Neural cell (in vitro differentiated cells): Measurements from ENCODE around the gene PRM2. TPM values are rescaled to one million over a fixed set of nuclear protein-coding genes. Genes with fewer than 3 reads are reported as not detected.

Source experiments
- H2AFZ ChIP-seq: fragments of 200-600, 300-800 bp; sonication (generic), shearing (Covaris generic); 2 replicates; pipeline ENCODE4 v1.6.0; 2014; ENCODE audit warnings: low read depth, mild to moderate bottlenecking, antibody characterized with exemption, low read length, moderate library complexity
- H3F3A ChIP-seq: fragments of 200-600 bp; shearing (Covaris generic); 2 replicates; pipeline ENCODE4 v1.6.1; 2016; ENCODE audit warnings: mild to moderate bottlenecking, moderate library complexity, mixed read lengths, antibody characterized with exemption, low read length; ENCODE audit not compliant: insufficient read depth, poor library complexity, severe bottlenecking
- H3K27ac ChIP-seq: fragments of 200-600, 300-800 bp; sonication (generic), shearing (Covaris generic); 2 replicates; pipeline ENCODE4 v1.5.1; 2014; ENCODE audit warnings: mild to moderate bottlenecking, low read length, moderate library complexity
- H3K27me3 ChIP-seq: fragments of 300-800, 200-600 bp; sonication (generic), shearing (Covaris generic); 2 replicates; pipeline ENCODE4 v1.6.0; 2014; ENCODE audit warnings: mild to moderate bottlenecking, low read depth, low read length, moderate library complexity; ENCODE audit not compliant: insufficient read depth
- H3K36me3 ChIP-seq: fragments of 300-800, 200-600 bp; sonication (generic), shearing (Covaris generic); 2 replicates; pipeline ENCODE4 v1.5.1; 2014; ENCODE audit warnings: mild to moderate bottlenecking, antibody characterized with exemption, low read length, moderate library complexity; ENCODE audit not compliant: insufficient read depth
- H3K4me2 ChIP-seq: fragments of 300-800, 200-600 bp; sonication (generic), shearing (Covaris generic); 2 replicates; pipeline ENCODE4 v1.6.0; 2014; ENCODE audit warnings: mild to moderate bottlenecking, low read length
- H3K4me3 ChIP-seq: fragments of 300-800, 200-600 bp; sonication (generic), shearing (Covaris generic); 2 replicates; pipeline ENCODE4 v1.5.1; 2014; ENCODE audit warnings: mild to moderate bottlenecking, low read length, moderate library complexity
- H3K79me2 ChIP-seq: fragments of 200-600 bp; shearing (Covaris generic); replicated peaks from 2 replicates; pipeline ENCODE4 v1.6.0; 2014; ENCODE audit warnings: mild to moderate bottlenecking, low read length, moderate library complexity; ENCODE audit not compliant: insufficient read depth
- H3K9ac ChIP-seq: fragments of 300-800, 200-600 bp; sonication (generic), shearing (Covaris generic); 2 replicates; pipeline ENCODE4 v1.6.1; 2016; ENCODE audit warnings: mild to moderate bottlenecking, low read length, mixed read lengths
- H3K9me2 ChIP-seq: fragments of 200-600 bp; shearing (Covaris generic); 2 replicates; pipeline ENCODE4 v1.6.1; 2016; ENCODE audit warnings: mild to moderate bottlenecking, low read length, mixed read lengths; ENCODE audit not compliant: insufficient read depth
- H3K9me3 ChIP-seq: fragments of 200-600, 300-800 bp; sonication (generic), shearing (Covaris generic); 2 replicates; pipeline ENCODE4 v1.6.1; 2016; ENCODE audit warnings: mild to moderate bottlenecking, mixed run types, low read length, moderate library complexity, mixed read lengths
- H4K20me1 ChIP-seq: fragments of 200-600 bp; shearing (Covaris generic); 2 replicates; pipeline ENCODE4 v1.6.1; 2016; ENCODE audit warnings: mild to moderate bottlenecking, mixed run types; ENCODE audit not compliant: insufficient read depth
- EP300 ChIP-seq: fragments of 450-650 bp; conservative IDR thresholded peaks from 2 replicates; pipeline ENCODE4 v1.6.1; 2014; ENCODE audit warnings: antibody characterized with exemption, mild to moderate bottlenecking, moderate library complexity; ENCODE audit not compliant: poor library complexity, severe bottlenecking
- EZH2 ChIP-seq: fragments of 200-600, 300-800 bp; shearing (Covaris generic), sonication (generic); IDR thresholded peaks from 2 replicates; pipeline ENCODE4 v1.6.1; 2014; ENCODE audit warnings: antibody characterized with exemption, low read length, borderline replicate concordance, mild to moderate bottlenecking; ENCODE audit not compliant: insufficient read depth, poor library complexity, severe bottlenecking
- MXI1 ChIP-seq: fragments of 450-650 bp; conservative IDR thresholded peaks from 2 replicates; pipeline ENCODE4 v1.6.1; 2014; ENCODE audit warnings: antibody characterized with exemption, mild to moderate bottlenecking; ENCODE audit not compliant: poor library complexity, severe bottlenecking
- POLR2AphosphoS5 ChIP-seq: IDR thresholded peaks from 2 replicates; pipeline ENCODE4 v1.6.1; 2012
- RAD21 ChIP-seq: fragments of 450-650 bp; conservative IDR thresholded peaks from 2 replicates; pipeline ENCODE4 v1.6.1; 2014; ENCODE audit warnings: antibody characterized with exemption, mild to moderate bottlenecking, moderate library complexity
- REST ChIP-seq: IDR thresholded peaks from 2 replicates; pipeline ENCODE4 v1.6.1; 2012; ENCODE audit warnings: borderline replicate concordance
- SMC3 ChIP-seq: fragments of 450-650 bp; conservative IDR thresholded peaks from 2 replicates; pipeline ENCODE4 v1.6.1; 2014; ENCODE audit warnings: antibody characterized with exemption, mild to moderate bottlenecking, moderate library complexity; ENCODE audit not compliant: poor library complexity
- TAF1 ChIP-seq: IDR thresholded peaks from 2 replicates; pipeline ENCODE4 v1.6.1; 2012; ENCODE audit warnings: low read depth
- polyA plus RNA-seq: library from polyadenylated mRNA; depleted of rRNA; stranded (reverse); fragments of >200 nt; gene quantifications from 2 replicates; pipeline ENCODE4 v1.2.3, GENCODE V29; 2014
- TF ChIP-seq, protein P1 (sequence below): fragments of 450-650 bp; IDR thresholded peaks from 2 replicates; pipeline ENCODE4 v1.5.1; 2014; ENCODE audit warnings: antibody characterized with exemption, mild to moderate bottlenecking, moderate library complexity; ENCODE audit not compliant: poor library complexity, severe bottlenecking

PRM2 gene
- polyA plus RNA-seq, 1 donor from 2014 or later, result not detected

GRCh38 chr16:11253009-11253994 lies 23.0 kb downstream of the PRM2 start:
- H3K27me3 ChIP-seq, result peaks cover 39% of the 10 kb centered on the region
- no peak overlapping the region for H2AFZ ChIP-seq
- no peaks in the 10 kb centered on the region for H3K9me3 ChIP-seq
- H3K79me2 ChIP-seq, result no peaks in the 10 kb centered on the region
- no peak overlapping the region for H3K4me2 ChIP-seq
- H3K4me3 ChIP-seq, result no peak overlapping the region
- no peaks in the 10 kb centered on the region for H3K36me3 ChIP-seq
- H3K27ac ChIP-seq, result no peak overlapping the region
- no peak overlapping the region for H3K9ac ChIP-seq
- TF ChIP-seq MXI1 (no peak), RAD21 (no peak), EZH2 (no peak), TAF1 (no peak), REST (no peak), POLR2AphosphoS5 (no peak), EP300 (no peak), SMC3 (no peak)
- TF ChIP-seq, protein P1, sequence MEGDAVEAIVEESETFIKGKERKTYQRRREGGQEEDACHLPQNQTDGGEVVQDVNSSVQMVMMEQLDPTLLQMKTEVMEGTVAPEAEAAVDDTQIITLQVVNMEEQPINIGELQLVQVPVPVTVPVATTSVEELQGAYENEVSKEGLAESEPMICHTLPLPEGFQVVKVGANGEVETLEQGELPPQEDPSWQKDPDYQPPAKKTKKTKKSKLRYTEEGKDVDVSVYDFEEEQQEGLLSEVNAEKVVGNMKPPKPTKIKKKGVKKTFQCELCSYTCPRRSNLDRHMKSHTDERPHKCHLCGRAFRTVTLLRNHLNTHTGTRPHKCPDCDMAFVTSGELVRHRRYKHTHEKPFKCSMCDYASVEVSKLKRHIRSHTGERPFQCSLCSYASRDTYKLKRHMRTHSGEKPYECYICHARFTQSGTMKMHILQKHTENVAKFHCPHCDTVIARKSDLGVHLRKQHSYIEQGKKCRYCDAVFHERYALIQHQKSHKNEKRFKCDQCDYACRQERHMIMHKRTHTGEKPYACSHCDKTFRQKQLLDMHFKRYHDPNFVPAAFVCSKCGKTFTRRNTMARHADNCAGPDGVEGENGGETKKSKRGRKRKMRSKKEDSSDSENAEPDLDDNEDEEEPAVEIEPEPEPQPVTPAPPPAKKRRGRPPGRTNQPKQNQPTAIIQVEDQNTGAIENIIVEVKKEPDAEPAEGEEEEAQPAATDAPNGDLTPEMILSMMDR, result no peak
- H3F3A ChIP-seq, result no peaks in the 10 kb centered on the region
- H4K20me1 ChIP-seq, result no peaks in the 10 kb centered on the region
- no peaks in the 10 kb centered on the region for H3K9me2 ChIP-seq

- Histone ChIP-seq H2AFZ (no peak overlapping the region), H3K9me2 (no peaks in the 10 kb centered on the region), H3K4me3 (no peak overlapping the region), H3K79me2 (no peaks in the 10 kb centered on the region), H3K27ac (no peak overlapping the region), H3K9ac (no peak overlapping the region), H3F3A (no peaks in the 10 kb centered on the region), H3K4me2 (no peak overlapping the region), H3K27me3 (peaks cover 37% of the 10 kb centered on the region), H4K20me1 (no peaks in the 10 kb centered on the region), H3K9me3 (no peaks in the 10 kb centered on the region), H3K36me3 (no peaks in the 10 kb centered on the region)
- TF ChIP-seq POLR2AphosphoS5, result no peak
- TF ChIP-seq TAF1, result no peak
- no peak for TF ChIP-seq EP300
- no peak for TF ChIP-seq RAD21
- no peak for TF ChIP-seq EZH2
- no peak for TF ChIP-seq REST
- no peak for TF ChIP-seq SMC3
- TF ChIP-seq, protein P1, result no peak
- no peak for TF ChIP-seq MXI1
Measured at GRCh38 chr16:11252482-11252931, 23.8 kb downstream of the PRM2 start.
